Kidney tubule cell (primary cell): ENCODE results near the gene CXCL6.

Experiments used
- DNase-seq: peaks from one replicate; pipeline ENCODE4 v3.0.0-alpha.2; 2018; ENCODE audit warnings: low spot score

The CXCL6 gene

GRCh38 chr4:73836373-73837279 is at the start of gene CXCL6:
Gene CXCL6, plus strand, starts transcription at chr4:73836678. Its CDS starts 73 bp downstream, at chr4:73836751.
- peak; percentile 51 for DNase-seq

GRCh38 chr4:73788411-73788810 is 48.1 kb upstream of the CXCL6 start:
- no peak for DNase-seq

GRCh38 chr4:73798842-73799241 is 37.6 kb upstream of the CXCL6 start:
- DNase-seq = no peak

DNA sequence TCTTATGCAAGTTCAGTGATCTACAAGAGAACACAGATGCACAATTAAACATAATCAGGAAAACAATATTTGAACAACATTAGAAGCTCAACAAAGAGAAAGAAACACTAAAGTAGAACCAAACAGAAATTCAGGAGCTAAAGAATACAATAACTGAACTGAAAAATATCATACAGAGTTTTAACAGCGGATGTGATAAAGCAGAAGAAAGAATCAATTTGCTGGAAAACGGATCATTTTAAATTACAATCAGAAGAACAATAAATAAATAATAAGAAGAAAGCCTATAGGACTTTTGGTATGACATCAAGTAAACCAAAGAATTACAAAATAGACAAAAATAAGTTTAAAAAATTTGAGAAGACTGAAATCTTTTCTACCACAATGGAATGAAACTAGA is 36.3 kb upstream of the CXCL6 start:
- no peak for DNase-seq

DNA sequence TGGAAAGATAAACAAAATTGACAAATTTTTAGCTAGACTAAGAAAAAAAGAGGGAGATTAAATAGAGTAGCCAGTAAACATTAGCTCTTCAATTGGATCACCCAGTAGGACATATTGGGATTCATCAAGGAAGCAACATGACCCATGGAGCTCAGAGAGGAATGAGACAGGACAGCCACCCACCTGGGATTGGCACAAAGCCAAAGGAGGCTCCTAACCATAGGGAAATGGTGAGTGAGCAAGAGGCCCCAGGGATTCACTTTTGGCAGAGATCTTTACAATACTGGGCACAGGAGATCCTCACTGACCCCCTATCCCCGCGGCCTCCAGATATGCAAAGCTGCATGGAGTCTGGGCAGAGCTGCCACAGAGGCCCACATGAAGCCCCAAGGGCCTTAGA is 34.8 kb upstream of the CXCL6 start:
- peak; percentile 29 for DNase-seq

- DNase-seq = no peak
Observed at GRCh38 chr4:73803213-73803612, 33.3 kb upstream of the CXCL6 start.

DNA sequence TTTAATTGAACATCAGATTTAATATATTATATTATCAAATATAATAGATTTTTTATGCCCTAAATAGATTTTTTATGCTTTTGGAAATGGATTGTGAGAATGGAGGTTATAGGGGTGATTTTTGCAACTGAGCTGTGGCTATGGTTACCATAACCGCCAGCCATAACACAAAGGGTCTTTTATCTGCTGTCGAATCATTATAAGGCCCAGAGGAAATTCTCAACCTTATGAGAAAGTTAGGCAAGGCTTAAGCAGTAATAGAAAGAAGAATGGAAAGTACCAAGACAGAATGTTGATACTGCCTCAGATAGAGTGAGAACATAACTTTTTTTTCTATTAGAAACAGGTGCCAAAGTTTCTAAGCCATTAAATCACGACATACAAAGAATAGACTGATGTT is 26.3 kb upstream of the CXCL6 start:
- DNase-seq = no peak

- no peak for DNase-seq
Observed at GRCh38 chr4:73811841-73812240, 24.6 kb upstream of the CXCL6 start.

DNA sequence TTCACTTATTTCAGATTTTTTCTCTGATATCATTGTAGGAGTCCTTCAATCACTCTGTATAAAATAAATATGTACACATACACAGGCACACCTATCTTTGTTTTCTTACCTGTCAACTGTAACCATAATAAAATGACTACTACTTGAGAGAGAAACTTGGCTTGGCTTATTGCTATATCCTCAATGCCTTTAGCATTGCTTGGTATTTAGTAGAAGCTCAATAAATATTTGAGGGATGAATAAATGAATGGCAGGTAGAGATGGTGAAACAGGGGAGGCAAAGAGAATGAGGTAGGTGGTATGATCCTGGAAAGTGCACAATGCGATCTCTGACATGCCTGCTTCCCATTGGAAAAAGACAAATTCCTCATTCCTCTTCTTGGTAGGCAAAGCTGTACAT is 21.8 kb upstream of the CXCL6 start:
- peak; percentile 80 for DNase-seq

DNA sequence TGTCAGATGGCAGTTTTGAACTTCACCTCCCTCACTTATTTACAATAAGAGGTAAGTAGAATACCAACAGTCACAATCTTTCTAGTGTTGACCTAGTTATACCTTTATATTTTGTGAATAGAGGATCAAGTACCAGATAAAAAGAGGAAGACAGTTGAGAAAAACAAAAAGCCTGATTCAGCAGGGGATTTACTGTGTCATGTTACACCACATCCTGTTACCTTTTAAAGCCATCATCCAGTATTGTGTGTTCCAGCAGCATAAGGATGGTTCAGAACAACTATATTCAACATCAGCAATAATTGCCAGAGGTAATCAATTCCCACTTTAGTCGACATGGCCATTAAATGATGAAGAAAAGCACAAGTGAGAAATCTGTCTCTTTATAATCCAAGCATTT is 21.3 kb upstream of the CXCL6 start:
- peak; percentile 76 for DNase-seq

- DNase-seq = peak; percentile 99
Observed at GRCh38 chr4:73816814-73817213, 19.7 kb upstream of the CXCL6 start.

- DNase-seq = no peak
Observed at GRCh38 chr4:73817341-73817740, 19.1 kb upstream of the CXCL6 start.

DNA sequence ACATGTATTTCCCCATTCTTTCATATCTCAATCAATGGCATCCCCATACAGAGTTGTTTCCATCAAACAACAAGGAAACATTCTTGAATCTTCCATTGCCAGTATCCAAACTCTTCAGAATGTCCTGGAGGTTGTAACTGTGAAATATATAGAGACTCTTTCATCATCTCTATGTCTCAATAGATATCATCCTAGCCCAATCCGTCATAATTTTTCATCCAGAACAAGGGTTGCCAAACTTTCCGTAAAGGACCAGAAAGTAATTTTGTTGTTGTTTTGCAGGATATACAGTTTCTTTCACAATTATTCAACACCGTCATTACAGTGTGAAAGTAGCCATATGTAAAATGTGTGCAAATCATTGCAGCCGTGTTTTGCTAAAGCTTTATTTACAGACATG is 15.2 kb upstream of the CXCL6 start:
- DNase-seq = no peak

GRCh38 chr4:73822389-73822788 is 14.1 kb upstream of the CXCL6 start:
- peak; percentile 67 for DNase-seq

GRCh38 chr4:73822812-73823504 is 13.5 kb upstream of the CXCL6 start:
- DNase-seq = no peak

GRCh38 chr4:73823760-73824159 is 12.7 kb upstream of the CXCL6 start:
- DNase-seq = no peak

DNA sequence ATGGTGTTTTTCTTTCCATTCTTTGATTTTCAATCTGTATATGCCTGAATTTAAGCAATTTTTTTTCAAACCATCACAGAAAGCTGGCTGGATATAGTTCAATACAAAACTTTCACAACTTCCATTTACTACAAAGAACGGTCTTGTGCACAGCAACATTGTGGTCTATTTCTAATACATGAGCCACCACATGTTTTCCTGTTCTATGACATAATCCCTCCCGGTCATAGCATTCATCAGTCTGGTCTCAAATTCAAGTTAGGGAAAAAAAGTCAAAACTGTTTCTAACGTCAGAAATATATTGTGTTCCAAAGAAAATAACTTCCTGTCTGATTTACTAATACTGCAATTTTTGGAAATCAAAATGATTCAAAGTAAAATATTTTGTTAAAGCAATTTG is 7.5 kb upstream of the CXCL6 start:
- no peak for DNase-seq

DNA sequence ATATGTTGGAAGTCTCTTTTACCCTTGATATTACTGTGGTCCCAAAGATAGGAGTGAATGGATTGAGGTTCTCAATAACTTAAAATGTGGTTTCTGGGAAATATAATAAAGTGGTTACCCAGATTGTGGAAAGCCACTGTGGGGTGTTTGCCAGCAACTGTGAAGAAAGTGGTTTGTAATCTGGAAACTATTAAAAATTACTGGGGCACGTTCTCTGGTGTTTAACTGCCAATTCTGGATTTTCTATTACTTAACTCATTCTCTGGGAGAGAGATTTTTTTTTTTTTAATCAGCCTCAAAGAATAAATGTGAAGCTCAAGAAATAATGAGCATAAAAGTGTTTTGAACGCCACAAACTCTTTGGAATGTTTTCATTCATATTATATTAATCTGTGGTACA is 4.9 kb upstream of the CXCL6 start:
- no peak for DNase-seq

DNA sequence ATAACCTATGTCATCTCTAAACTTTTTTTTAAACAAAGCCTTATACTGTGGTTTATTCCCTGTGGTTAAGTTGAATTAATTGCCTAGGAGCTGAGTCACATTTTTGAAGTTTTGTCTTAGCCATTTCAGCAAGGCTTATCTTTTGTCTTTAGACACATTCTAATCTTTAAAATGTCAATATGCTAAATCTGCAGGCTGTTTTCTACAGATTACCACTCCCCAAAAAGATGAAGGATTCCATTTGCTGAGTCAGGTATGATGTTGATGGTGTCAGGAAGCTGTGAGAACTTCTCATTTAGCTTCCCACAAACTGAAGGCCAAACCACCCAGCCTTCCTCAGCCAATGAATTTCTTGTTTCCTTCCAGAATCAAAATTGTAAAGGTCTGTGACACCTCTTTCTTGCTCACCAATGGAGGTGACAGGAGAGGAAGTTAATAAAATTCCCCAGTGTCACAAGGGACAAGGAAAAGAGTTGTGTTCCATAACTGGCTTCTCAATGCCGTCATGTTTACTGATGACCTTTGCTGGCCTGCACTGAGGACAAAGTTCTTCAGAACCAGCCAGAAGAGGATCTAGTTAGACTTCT is 3.7 kb upstream of the CXCL6 start:
- peak; percentile 51 for DNase-seq

DNA sequence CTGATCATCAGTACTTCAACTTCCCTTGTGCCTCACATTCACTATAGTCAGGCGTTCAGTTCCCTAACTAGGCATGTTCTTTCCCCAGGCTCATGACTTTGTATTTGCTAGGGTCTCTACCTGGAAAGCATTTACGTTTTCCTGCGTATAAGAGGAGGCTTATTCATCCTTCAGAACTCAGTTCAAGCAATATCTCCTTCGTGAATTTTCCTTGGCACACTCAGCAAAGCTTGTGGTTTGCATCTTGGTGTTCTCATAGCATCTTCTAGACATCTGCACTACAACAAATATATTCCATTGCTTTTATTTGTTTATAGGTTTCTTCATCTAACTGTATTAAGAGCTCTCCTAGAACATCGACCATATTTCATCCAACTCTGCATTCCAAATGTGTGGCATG is 2.6 kb downstream of the CXCL6 start:
- no peak for DNase-seq

GRCh38 chr4:73839715-73840114 is 3.2 kb downstream of the CXCL6 start:
- no peak for DNase-seq

DNA sequence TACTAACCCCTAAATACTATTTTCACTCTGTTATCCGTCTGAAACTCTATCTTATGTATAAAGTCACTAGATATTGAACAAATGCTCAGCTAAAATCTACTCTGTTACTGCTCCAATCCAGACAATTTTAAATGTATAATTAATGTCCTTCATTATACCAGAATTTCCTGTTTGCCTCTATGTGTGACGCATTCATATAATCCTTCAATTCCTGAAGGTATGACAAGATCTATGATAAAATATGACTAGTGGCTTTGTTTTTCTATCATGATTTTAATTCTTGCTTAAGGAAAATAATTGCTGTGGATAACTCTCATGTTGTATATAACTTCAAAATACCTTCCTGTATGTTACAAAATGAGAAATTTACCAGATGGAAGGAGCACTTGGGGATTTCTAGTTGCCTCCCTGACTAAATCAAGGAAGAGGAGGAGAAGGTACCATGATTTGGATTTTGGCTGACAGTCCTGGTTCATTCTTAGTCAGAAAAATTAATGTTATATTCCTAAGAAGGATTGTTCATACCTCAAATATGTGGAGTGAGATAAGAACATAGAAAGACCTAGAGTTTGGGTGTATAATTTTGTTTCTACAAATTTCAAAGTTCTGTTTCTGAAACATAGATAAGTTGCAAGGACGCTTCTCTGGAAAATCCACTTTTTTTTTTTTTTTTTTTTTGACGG is 4.9 kb downstream of the CXCL6 start:
- no peak for DNase-seq
